Kidney tubule cell (primary cell): ENCODE results near the gene CLEC3B.
"Not testable (repeated sequence)": the region's sequence is repeated elsewhere in the genome, so short reads cannot be mapped to it uniquely, and the experiment has no call there.

Experiments used
- DNase-seq: peaks from one replicate; pipeline ENCODE4 v3.0.0-alpha.2; 2018; ENCODE audit warnings: low spot score

The CLEC3B gene

GRCh38 chr3:45066109-45066801 is 40.2 kb downstream of the CLEC3B start:
- peak; percentile 57 for DNase-seq

DNA sequence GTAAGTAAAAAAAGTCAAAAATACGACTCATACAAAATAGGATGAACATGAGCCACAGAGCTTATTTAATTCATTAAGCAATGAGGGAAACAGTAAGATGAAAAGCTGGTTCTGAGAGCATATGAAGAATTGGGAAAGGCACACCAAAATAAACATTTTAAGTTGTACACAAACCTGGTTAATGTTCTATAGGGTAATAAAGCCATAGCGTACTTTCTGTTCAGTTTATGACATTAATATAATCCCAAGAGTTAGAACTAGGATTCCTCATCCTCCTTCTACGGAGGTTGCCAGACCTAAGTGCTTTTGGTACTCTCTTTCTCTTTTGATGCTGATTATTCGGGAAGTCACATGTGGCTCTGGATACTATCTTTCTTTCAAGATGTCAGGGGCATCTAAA is 41.4 kb downstream of the CLEC3B start:
- DNase-seq: no peak

DNA sequence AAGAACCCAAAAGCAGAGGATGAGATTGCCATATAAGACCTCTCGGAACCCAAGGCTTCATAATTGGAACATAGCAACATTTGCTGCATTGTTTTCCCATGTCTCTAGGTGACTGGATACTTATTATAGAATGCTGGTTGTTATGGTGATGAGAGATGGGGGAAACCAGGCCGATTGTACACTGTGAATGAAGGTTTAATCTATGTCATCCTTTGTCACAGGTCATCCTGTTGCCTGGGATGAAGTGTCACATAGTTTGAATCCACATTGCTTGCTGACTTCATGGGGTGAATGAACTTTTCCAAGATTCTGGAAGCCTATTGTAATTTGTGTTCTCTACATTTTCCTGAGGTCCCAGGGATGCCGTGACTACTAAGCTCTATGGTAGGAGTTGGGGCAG is 41.8 kb downstream of the CLEC3B start:
- DNase-seq: peak; percentile 41

GRCh38 chr3:45071075-45071474 is 45.0 kb downstream of the CLEC3B start:
- DNase-seq: no peak

DNA sequence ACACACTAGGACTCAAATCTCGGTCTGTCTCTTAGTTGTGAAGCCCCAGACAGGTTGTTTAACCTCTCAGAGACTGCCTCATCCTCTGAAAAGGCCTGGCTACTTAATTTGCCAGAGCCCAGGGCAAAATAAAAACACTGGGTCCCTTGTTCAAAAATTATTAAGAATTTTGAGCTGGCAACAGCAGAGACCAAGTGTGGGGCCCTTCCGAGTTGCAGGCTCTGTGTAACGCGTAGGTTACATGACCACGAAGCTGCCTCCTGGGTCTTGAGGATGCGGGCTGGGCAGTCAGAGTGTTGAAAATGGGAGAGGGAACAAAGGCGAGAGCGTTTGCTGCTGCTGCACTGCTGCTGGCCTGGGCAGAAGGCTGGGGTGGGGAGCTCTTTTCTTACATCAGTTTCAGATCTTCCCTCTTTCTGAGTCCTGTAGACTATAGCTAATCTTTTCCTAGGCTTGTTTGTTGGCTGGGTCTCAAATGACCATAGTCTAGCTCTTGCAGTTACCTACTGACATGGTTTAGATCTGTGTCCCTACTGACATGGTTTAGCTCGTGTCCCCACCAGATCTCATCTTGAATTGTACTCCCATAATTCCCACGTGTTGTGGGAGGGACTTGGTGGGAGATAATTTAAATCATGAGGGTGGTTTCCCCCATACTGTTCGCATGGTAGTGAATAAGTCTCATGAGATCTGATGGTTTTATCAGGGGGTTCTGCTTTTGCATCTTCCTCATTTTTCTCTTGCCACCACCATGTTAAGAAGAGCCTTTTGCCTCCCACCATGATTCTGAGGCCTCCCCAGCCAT is 49.9 kb downstream of the CLEC3B start:
- no peak for DNase-seq

DNA sequence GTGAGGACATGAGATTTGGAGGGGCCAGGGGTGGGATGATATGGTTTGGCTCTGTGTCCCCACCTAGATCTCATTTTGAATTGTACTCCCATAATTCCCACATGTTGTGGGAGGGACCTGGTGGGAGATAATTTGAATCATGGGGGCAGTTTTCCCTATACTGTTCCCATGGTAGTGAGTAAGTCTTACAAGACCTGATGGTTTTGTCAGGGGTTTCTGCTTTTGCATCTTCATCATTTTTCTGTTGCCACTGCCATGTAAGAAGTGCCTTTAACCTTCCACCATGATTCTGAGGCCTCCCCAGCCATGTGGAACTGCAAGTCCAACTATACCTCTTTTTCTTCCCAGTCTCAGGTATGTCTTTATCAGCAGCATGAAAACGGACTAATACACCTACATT is 52.2 kb downstream of the CLEC3B start:
- DNase-seq: not testable (repeated sequence)

GRCh38 chr3:45078910-45079522 is 52.9 kb downstream of the CLEC3B start:
- DNase-seq: peak; percentile 37

DNA sequence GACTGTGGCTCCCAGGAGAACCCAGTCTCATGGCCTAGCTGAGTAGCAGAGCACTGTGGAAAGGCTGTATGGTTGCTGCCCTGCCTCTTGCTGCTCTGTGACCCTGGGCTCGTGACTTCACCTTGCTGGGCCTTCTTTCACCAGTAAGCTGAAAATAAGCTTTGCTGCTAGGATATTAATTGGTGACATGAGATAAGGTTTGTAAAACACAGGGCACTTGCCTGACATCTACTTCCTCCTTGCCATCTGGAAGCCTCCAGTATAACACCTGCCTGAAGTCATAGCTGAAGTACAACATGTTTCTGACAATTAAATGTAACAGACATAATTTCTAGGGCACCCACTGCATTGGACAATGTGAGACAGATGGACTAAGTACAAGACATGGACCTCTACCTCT is 53.6 kb downstream of the CLEC3B start:
- no peak for DNase-seq

- DNase-seq: no peak
These were observed 54.7 kb downstream of the CLEC3B start for GRCh38 chr3:45080824-45081223.

DNA sequence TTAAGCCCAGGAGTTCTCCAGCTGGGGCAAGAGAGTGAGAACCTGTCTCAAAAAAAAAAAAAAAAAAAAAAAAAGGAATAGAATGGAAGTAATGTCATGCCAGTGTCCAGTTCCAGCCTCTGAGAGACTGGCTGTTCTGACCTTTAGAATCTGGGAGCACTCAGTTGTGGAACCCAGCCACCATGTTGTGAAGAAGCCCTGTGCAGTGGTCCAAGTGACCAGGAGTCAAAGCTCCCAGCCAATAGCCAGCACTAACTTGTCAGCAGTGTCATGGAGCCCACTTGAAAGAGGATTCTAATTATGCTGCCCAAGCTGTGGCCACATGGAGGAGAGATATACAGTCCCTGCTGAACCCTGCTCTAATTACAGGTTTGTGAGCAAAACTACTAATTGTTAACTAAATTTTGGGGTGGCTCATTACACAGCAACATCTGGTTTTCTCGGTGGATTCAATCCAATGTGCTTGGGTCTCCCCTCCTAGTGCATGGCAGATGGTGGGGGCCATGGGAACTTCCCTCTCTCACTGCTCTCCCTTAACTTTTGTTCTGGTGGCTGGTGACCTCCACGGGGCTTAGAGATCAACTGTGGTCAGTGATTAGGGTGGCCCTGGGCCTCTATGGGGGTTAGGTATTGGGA is 55.5 kb downstream of the CLEC3B start:
- DNase-seq: no peak

- DNase-seq: no peak
These were observed 56.0 kb downstream of the CLEC3B start for GRCh38 chr3:45082142-45082538.

- DNase-seq: no peak
These were observed 56.9 kb downstream of the CLEC3B start for GRCh38 chr3:45083023-45083422.

DNA sequence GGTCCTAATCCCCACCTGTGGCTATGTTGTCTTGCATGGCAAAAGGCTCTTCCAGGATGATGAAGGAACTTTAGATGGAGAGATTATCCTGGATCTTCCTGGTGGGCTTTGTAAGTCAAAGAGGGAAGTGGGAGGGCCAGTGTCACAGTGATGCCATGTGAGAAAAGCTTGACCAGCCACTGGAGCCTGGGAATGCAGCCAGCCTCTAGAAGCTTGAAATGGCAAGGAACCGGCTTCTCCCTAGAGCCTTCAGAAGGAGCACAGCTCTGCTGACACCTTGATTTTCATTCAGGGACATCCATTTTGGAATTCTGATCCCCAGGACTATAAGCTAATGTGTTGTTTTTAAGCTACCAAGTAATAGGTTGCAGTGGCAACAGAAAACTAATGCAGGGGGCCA is 58.3 kb downstream of the CLEC3B start:
- no peak for DNase-seq

GRCh38 chr3:45084820-45085816 is 59.0 kb downstream of the CLEC3B start:
- peak; percentile 68 for DNase-seq
